Stimulated activated naive CD4-positive, alpha-beta T cell treated with Interleukin-2 at 50 U/mL for 16 hours (primary cell): ENCODE data around the gene MYLK.

Experiments used
- DNase-seq: peaks from one replicate; lab custom pipeline; 2025; lab: John Stamatoyannopoulos, UW

The MYLK gene

GRCh38 chr3:123590685-123591450 lies 293.3 kb downstream of the MYLK start:
- DNase-seq: no peak

GRCh38 chr3:123587401-123587800 lies 296.7 kb downstream of the MYLK start:
- DNase-seq: no peak

- DNase-seq: no peak
Measured at GRCh38 chr3:123586968-123587367, 297.2 kb downstream of the MYLK start.

- peak; percentile 27 for DNase-seq
Measured at GRCh38 chr3:123586131-123586530, 298.0 kb downstream of the MYLK start.

GRCh38 chr3:123584988-123585937 lies 298.9 kb downstream of the MYLK start, which contains the start of gene HACD2:
Gene HACD2, minus strand, starts transcription at chr3:123585053. Its CDS starts 26 bp downstream, at chr3:123585027.
- DNase-seq: peak; percentile 94

- DNase-seq: peak; percentile 53
Measured at GRCh38 chr3:123584284-123584987, 299.7 kb downstream of the MYLK start.

GRCh38 chr3:123583561-123583960 lies 300.6 kb downstream of the MYLK start:
- DNase-seq: no peak

- DNase-seq: no peak
Measured at GRCh38 chr3:123582315-123582714, 301.8 kb downstream of the MYLK start.

- peak; percentile 1 for DNase-seq
Measured at GRCh38 chr3:123576122-123576521, 308.0 kb downstream of the MYLK start.

GRCh38 chr3:123571973-123572365 lies 312.2 kb downstream of the MYLK start:
- DNase-seq: no peak

GRCh38 chr3:123571264-123571972 lies 312.7 kb downstream of the MYLK start:
- DNase-seq: no peak

GRCh38 chr3:123568875-123569274 lies 315.3 kb downstream of the MYLK start:
- DNase-seq: no peak

GRCh38 chr3:123568034-123568433 lies 316.1 kb downstream of the MYLK start:
- DNase-seq: no peak

- DNase-seq: no peak
Measured at GRCh38 chr3:123564056-123564455, 320.1 kb downstream of the MYLK start.

GRCh38 chr3:123562547-123562946 lies 321.6 kb downstream of the MYLK start:
- no peak for DNase-seq

- no peak for DNase-seq
Measured at GRCh38 chr3:123561188-123561587, 322.9 kb downstream of the MYLK start.
